ENCODE measurements around the gene SF3A1. TPM values are rescaled to one million over a fixed set of nuclear protein-coding genes. Genes with fewer than 3 reads are reported as not detected.

Gene SF3A1
- total and polyA plus RNA-seq, 2 of the 8 experiments (the other 6 are each of a cell fraction or from before 2014, with no cell fraction given): 27.8 to 285 TPM

DNA sequence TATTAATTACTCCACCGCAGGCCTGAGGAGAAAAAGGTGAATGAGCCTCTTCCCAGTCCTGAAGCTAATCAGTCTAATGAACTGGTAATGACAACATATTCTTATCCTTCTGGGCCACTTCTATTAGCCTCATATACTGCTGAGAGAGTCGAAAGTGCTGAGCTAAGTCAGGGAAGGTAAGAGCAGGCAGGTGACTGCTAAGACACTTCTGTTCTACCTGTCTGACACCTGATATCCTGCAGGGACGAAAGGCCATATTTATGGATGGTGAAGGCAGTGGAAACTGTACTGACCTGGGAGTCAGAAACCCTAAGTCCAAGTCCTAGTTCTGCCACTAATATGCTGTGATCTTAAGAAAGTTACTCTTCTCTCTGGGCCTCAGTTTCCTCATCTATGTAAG is 33.4 kb downstream of the SF3A1 start:
- Histone ChIP-seq H3K14ac (ENCODE audit: insufficient read length) (no peak overlapping the region), H3K4me3 (ENCODE audit: extremely low read depth in 1 of 4, insufficient read depth in 2 of 4, low read depth in 3 of 4, low read length in 4 of 4) (no peak overlapping the region), H3K27ac (ENCODE audit: low read depth, low read length) (no peak overlapping the region), H3K4ac (replicated peaks; ENCODE audit: insufficient read length, low read depth, low read length) (no peak overlapping the region), H2BK5ac (ENCODE audit: low read depth, low read length) (no peak overlapping the region), H3K79me2 (ENCODE audit: control insufficient read depth in 1 of 2, insufficient read depth in 2 of 2, low read length in 2 of 2) (no peaks in the 10 kb centered on the region), H2BK120ac (replicated peaks; ENCODE audit: low read depth, low read length) (no peak overlapping the region), H2AK5ac (ENCODE audit: low read depth, low read length) (no peak overlapping the region), H4K91ac (replicated peaks; ENCODE audit: insufficient read length, low read length) (no peak overlapping the region), H3K56ac (replicated peaks; ENCODE audit: insufficient read length, low read depth, low read length) (no peak overlapping the region), H2BK12ac (ENCODE audit: low read depth, low read length) (no peak overlapping the region), H2AFZ (ENCODE audit: low read length) (no peak overlapping the region), H4K8ac (ENCODE audit: extremely low read depth, insufficient read depth, low read length) (no peak overlapping the region), H3K27me3 (replicated peaks in 1 of 4; ENCODE audit: control insufficient read depth in 3 of 4, extremely low read depth in 1 of 4, insufficient read depth in 3 of 4, low read length in 3 of 4) (no peaks in the 10 kb centered on the region), H4K5ac (ENCODE audit: insufficient read length, low read depth, low read length) (no peak overlapping the region), H3K9me3 (ENCODE audit: insufficient read depth in 2 of 2, low read depth in 1 of 2, low read length in 1 of 2) (no peaks in the 10 kb centered on the region), H3K23me2 (ENCODE audit: low read depth, low read length) (peaks cover 4% of the 10 kb centered on the region), H3K23ac (ENCODE audit: insufficient read length) (no peak overlapping the region), H3K36me3 (ENCODE audit: control insufficient read depth in 2 of 4, insufficient read depth in 4 of 4, low read length in 3 of 4) (no peaks in the 10 kb centered on the region), H3K18ac (ENCODE audit: extremely low read depth, low read length) (no peak overlapping the region), H3K79me1 (ENCODE audit: low read depth, low read length) (peaks cover 3% of the 10 kb centered on the region), H3K4me1 (replicated peaks in 1 of 4; ENCODE audit: control insufficient read depth in 3 of 4, insufficient read depth in 4 of 4, low read length in 3 of 4) (peaks cover 0 to 14% (median 7%) of the 10 kb centered on the region in 4 experiments; a peak in 6 of 7 replicates), H2BK15ac (ENCODE audit: low read length) (no peak overlapping the region), H3K9ac (replicated peaks in 1 of 4; ENCODE audit: extremely low read depth in 1 of 4, low read depth in 3 of 4, low read length in 3 of 4) (no peak overlapping the region; a peak in 1 of 7 replicates), H3K4me2 (ENCODE audit: insufficient read depth in 1 of 2, low read depth in 2 of 2, low read length in 2 of 2) (no peak overlapping the region), H2BK20ac (ENCODE audit: low read length) (no peak overlapping the region), H4K20me1 (replicated peaks in 1 of 2; ENCODE audit: control insufficient read depth in 1 of 2, insufficient read depth in 2 of 2, low read length in 2 of 2) (peaks cover 0 to 7% of the 10 kb centered on the region in 2 experiments)
- no peak for FAIRE-seq
- DNase-seq (ENCODE audit: low read depth in 1 of 2, low spot score in 2 of 2): no peak
- no peak for TF ChIP-seq CBX8 (IDR thresholded peaks at IDR 0.05; ENCODE audit: borderline replicate concordance, low read depth, low read length)
- TF ChIP-seq SRF (IDR thresholded peaks at IDR 0.05; ENCODE audit: low read depth, low read length): no peak
- no peak for TF ChIP-seq RAD21 (IDR thresholded peaks at IDR 0.05 in 1 of 2, conservative IDR thresholded peaks at IDR 0.05 in 1 of 2; ENCODE audit: low read depth in 2 of 2, low read length in 2 of 2)
- TF ChIP-seq, protein P1, sequence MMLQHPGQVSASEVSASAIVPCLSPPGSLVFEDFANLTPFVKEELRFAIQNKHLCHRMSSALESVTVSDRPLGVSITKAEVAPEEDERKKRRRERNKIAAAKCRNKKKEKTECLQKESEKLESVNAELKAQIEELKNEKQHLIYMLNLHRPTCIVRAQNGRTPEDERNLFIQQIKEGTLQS (IDR thresholded peaks at IDR 0.05; ENCODE audit: insufficient read depth, low read depth, low read length): no peak
- TF ChIP-seq, protein P2, sequence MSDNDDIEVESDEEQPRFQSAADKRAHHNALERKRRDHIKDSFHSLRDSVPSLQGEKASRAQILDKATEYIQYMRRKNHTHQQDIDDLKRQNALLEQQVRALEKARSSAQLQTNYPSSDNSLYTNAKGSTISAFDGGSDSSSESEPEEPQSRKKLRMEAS (IDR thresholded peaks at IDR 0.05): no peak
- TF ChIP-seq NANOG (IDR thresholded peaks at IDR 0.05; ENCODE audit: insufficient read depth, low read depth, low read length, poor library complexity, severe bottlenecking): no peak
- TF ChIP-seq TAF7 (optimal IDR thresholded peaks at IDR 0.05; ENCODE audit: borderline replicate concordance, low read depth, low read length): no peak
- TF ChIP-seq, protein P3, sequence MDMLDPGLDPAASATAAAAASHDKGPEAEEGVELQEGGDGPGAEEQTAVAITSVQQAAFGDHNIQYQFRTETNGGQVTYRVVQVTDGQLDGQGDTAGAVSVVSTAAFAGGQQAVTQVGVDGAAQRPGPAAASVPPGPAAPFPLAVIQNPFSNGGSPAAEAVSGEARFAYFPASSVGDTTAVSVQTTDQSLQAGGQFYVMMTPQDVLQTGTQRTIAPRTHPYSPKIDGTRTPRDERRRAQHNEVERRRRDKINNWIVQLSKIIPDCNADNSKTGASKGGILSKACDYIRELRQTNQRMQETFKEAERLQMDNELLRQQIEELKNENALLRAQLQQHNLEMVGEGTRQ (IDR thresholded peaks at IDR 0.05; ENCODE audit: low read length): no peak
- CTCF ChIA-PET (ENCODE audit: partially characterized antibody): interaction anchor here (1.0 to 20.1 kb wide), 9 partner anchors 10 to 215 kb away, joined by 3 to 203 read pairs (median 3); partner anchors contain the start of genes CASTOR1 and RNF215
- POLR2A ChIA-PET (ENCODE audit: partially characterized antibody): interaction anchor here (1.1 kb wide), 1 partner anchor 57 kb away, joined by 3 read pairs; no protein-coding TSS in a partner anchor
- 94% methylated on average over 3 of the region's 3 CpGs; no CpG with 5 or more reads in 1 of the 2 experiments for WGBS, 2 experiments (ENCODE audit: extremely low coverage in 1 of 2, insufficient coverage in 1 of 2, insufficient read length in 1 of 2, insufficient replicate concordance in 2 of 2, low coverage in 1 of 2, low lambda C conversion rate in 2 of 2, missing lambda C conversion rate in 1 of 2)
